Subcutaneous adipose tissue (tissue), 4 donors: Measurements from ENCODE around the gene MCL1. TPM values are rescaled to one million over a fixed set of nuclear protein-coding genes. Genes with fewer than 3 reads are reported as not detected.

Experiments used
- total RNA-seq, 4 donors: library from RNA; depleted of rRNA; stranded (reverse); fragments of >200 nt; gene quantifications; one replicate each; pipeline ENCODE4 v1.1.0, GENCODE V29; 2016
- TF ChIP-seq, protein P1 (sequence below): fragments of 450-650 bp; IDR thresholded peaks from one replicate; pipeline ENCODE4 v1.5.1; 2016; ENCODE audit warnings: low read depth, mild to moderate bottlenecking, control low read depth, antibody characterized with exemption, moderate library complexity

MCL1 gene
- total RNA-seq, 4 donors from 2014 or later = 180 to 328 (median 225) TPM

GRCh38 chr1:150575072-150575489, 4.3 kb downstream of the MCL1 start:
- TF ChIP-seq, protein P1, sequence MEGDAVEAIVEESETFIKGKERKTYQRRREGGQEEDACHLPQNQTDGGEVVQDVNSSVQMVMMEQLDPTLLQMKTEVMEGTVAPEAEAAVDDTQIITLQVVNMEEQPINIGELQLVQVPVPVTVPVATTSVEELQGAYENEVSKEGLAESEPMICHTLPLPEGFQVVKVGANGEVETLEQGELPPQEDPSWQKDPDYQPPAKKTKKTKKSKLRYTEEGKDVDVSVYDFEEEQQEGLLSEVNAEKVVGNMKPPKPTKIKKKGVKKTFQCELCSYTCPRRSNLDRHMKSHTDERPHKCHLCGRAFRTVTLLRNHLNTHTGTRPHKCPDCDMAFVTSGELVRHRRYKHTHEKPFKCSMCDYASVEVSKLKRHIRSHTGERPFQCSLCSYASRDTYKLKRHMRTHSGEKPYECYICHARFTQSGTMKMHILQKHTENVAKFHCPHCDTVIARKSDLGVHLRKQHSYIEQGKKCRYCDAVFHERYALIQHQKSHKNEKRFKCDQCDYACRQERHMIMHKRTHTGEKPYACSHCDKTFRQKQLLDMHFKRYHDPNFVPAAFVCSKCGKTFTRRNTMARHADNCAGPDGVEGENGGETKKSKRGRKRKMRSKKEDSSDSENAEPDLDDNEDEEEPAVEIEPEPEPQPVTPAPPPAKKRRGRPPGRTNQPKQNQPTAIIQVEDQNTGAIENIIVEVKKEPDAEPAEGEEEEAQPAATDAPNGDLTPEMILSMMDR = no peak

- TF ChIP-seq, protein P1 = no peak
Measured at GRCh38 chr1:150574260-150575071, 4.9 kb downstream of the MCL1 start.

DNA sequence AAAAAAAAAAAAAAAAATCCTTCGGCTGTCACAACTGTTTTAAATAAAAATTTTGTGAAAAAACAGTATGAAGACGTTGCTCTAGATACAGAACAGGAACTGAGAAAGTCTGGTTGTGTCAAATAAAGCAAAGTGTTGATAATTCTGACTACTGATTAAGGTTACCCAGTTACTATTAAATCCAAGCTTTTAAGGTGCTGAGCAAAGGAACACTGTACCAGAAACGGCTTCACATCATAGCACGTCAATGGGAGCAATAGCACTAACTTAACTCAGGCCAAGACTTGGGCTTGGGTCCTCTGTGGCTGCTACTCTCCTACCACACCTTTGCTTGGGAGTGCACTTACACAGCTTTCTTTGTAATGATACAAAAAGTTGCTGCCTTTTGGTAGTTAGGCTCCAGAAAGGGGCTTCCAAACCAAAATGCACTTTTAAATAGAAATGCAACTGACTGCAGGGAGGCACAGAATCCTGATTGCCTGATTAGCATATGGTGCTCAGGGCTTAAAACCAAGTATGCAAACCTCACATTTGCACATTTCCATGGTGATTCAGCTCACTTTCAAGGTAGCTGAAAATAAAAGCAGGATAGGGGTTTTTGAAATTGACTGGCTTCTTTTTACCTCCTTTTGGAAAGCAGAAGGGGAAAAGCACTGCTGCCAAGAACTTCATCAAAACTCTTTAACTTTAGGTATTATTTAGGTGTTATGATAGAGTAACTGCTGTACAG, 6.3 kb downstream of the MCL1 start:
- TF ChIP-seq, protein P1 = no peak

DNA sequence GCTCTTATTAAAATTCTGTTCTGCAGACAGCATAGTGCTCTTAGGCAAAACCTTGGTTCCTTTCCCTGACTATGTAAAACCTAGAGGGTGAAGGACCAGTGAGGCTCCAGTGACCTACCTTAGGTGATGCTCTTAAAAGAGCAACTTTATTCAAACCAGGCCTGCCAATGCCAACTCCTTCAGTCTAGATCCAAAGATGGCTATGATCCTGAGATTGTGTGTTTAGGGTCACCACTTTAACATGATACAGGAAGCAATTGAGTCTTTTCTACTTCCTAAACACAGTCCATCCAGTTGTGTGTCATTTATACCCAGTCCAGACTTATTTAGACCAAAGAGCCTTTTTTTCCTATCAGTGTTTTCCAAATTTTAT, 10.8 kb downstream of the MCL1 start:
- TF ChIP-seq, protein P1 = no peak

GRCh38 chr1:150567717-150568593, 11.5 kb downstream of the MCL1 start:
- TF ChIP-seq, protein P1 = no peak

- TF ChIP-seq, protein P1 = no peak
Measured at GRCh38 chr1:150567341-150567716, 12.1 kb downstream of the MCL1 start.
